Raji (cell line): Measurements from ENCODE around the gene OSCP1.

ENCODE experiments used
- POLR2A ChIP-seq: IDR thresholded peaks from 2 replicates; pipeline ENCODE4 v1.6.1; 2011; ENCODE audit warnings: low read depth, low read length, control low read depth; ENCODE audit not compliant: insufficient read depth

OSCP1 gene

GRCh38 chr1:36476945-36477344 lies 26.7 kb upstream of the OSCP1 start:
- no peak for TF ChIP-seq POLR2A

- TF ChIP-seq POLR2A: no peak
Measured at GRCh38 chr1:36475910-36476604, 25.8 kb upstream of the OSCP1 start.

- no peak for TF ChIP-seq POLR2A
Measured at GRCh38 chr1:36475341-36475740, 25.1 kb upstream of the OSCP1 start.

GRCh38 chr1:36472656-36473055 lies 22.4 kb upstream of the OSCP1 start:
- no peak for TF ChIP-seq POLR2A

GRCh38 chr1:36471830-36472641 lies 21.8 kb upstream of the OSCP1 start:
- no peak for TF ChIP-seq POLR2A

DNA sequence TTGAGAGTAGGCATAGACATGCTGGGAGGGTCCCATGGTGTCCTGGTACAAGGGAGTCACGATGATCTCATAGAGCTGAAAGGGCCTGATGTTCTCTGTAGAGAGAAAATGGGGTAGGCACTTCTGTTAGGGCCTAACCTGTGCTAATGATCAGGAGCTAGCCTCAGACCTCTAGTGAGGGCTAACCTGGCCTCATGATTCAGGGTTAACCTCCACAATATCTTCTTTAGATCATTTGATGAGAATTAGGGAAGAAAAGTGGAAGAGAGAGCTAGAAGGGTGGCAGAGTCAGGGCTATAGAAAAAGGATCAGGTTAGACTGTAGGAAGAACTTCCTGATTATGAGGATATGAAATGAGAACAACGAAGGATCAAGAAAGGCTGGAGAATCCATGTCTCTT lies 18.9 kb upstream of the OSCP1 start:
- TF ChIP-seq POLR2A: no peak

- no peak for TF ChIP-seq POLR2A
Measured at GRCh38 chr1:36467700-36468455, 17.6 kb upstream of the OSCP1 start.

- TF ChIP-seq POLR2A: no peak
Measured at GRCh38 chr1:36467027-36467410, 16.8 kb upstream of the OSCP1 start.

GRCh38 chr1:36466370-36467026 lies 16.2 kb upstream of the OSCP1 start:
- no peak for TF ChIP-seq POLR2A

- no peak for TF ChIP-seq POLR2A
Measured at GRCh38 chr1:36465731-36466369, 15.6 kb upstream of the OSCP1 start.

GRCh38 chr1:36464605-36465393 lies 14.5 kb upstream of the OSCP1 start:
- TF ChIP-seq POLR2A: no peak

DNA sequence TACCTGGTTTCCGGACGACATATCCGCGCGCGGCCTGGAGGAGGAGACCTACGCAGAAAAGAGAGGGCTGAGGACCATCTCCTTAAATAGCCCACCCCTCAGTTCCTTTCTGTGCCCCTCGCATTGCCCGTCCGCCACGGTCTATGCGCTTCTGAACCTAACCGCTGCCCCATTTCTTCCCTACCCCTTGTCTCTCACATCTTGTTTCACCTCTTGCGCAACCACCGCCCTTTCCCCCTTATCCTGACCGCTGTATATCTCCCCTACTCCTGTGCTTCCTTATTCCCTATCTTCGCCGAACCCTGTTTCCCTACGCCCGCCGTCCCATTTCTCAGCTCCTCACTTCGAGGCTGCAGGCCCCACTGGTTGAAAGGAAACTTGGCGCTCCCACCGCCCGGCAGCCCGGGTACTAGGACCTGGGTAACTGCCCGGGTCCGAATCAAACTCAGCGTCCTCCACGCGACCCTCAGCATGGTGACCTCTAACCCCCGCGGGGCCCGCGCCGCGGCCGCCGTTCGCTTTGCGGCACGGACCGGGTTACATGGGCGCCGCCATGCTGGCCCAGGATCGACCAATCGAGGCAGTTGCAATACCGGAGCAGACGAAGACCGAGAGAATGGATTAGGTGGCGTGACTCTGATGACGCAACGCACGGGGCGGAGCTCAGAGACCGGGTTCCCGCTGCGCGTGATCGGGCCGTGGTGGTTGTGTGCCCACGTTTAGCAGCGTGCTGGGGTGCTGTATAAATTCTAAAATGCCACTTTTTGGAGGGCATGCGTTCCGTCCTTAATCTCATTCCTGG lies 13.8 kb upstream of the OSCP1 start, which contains the start of gene MRPS15:
Gene MRPS15 (minus strand): TSS at position 582 of the 802 bp plus-strand sequence. CDS start 109 bp downstream, at position 473.
- peak; percentile 99 for TF ChIP-seq POLR2A

DNA sequence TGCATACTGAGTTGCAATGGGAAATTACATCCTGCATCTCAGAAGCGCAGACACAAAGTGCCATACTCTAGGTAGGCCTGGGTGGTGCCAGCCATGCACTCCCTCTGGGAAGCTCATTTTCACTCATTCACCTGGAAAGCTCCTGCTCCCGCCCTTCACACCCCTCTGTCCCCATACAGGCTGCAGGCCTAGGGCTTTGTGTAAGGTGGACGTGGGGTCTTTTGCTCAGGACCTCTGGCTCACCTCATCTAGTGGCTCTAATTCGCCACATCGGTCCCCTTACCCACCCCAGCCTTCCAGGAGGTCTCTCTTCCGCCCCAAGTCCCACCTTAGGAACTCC lies 13.2 kb upstream of the OSCP1 start:
- no peak for TF ChIP-seq POLR2A
